ENCODE data around the gene POP7. TPM values are rescaled to one million over a fixed set of nuclear protein-coding genes. Genes with fewer than 3 reads are reported as not detected.

The POP7 gene
- total and polyA plus RNA-seq, 2 of the 4 experiments (the other 2 are of a cell fraction): 14.9 to 38.0 TPM

GRCh38 chr7:100735730-100736129 lies 29.8 kb downstream of the POP7 start:
- intact Hi-C loops (cut with micrococcal nuclease) (no loop called here), dilution Hi-C loops (cut with HindIII; ENCODE audit: low sequenced_read_pairs, unreplicated experiment) (no loop called here), in situ Hi-C loops (cut with MboI; ENCODE audit: low sequenced_read_pairs) (no loop called here)
- no peak overlapping the region for H2BK20ac ChIP-seq (ENCODE audit: low read depth, low read length)
- H2AK9ac ChIP-seq (replicated peaks; ENCODE audit: low read depth, low read length, poor library complexity): no peak overlapping the region
- peaks cover 39% of the 10 kb centered on the region for H3K27me3 ChIP-seq (ENCODE audit: control insufficient read depth, insufficient read depth, low read length)
- H4K8ac ChIP-seq (ENCODE audit: low read depth in 2 of 2, low read length in 2 of 2): no peak overlapping the region
- no peak overlapping the region for H2AK5ac ChIP-seq (ENCODE audit: low read depth, low read length)
- ChIA-PET POLR2A (ENCODE audit: unreplicated experiment) (no interaction called here), CTCF (interaction anchor here (0.6 to 1.0 kb wide), 2 partner anchors 30 to 491 kb away, joined by 3 read pairs; partner anchors contain the start of gene POP7)
- TF ChIP-seq RFX5 (IDR thresholded peaks at IDR 0.05; ENCODE audit: low read depth, low read length): no peak
- no peak for TF ChIP-seq RCOR1 (IDR thresholded peaks at IDR 0.05; ENCODE audit: insufficient replicate concordance, low read length)
- no peak for TF ChIP-seq MAFK (IDR thresholded peaks at IDR 0.05; ENCODE audit: low read depth, low read length)
- no peak for TF ChIP-seq USF2 (IDR thresholded peaks at IDR 0.05; ENCODE audit: low read depth, low read length)
- no peak for TF ChIP-seq CTCF (conservative IDR thresholded peaks at IDR 0.05; ENCODE audit: low read depth, low read length)
- TF ChIP-seq FOS (IDR thresholded peaks at IDR 0.05; ENCODE audit: low read depth, low read length): no peak
- no peak for TF ChIP-seq RAD21 (IDR thresholded peaks at IDR 0.05; ENCODE audit: low read length)
- no peak for TF ChIP-seq CEBPB (IDR thresholded peaks at IDR 0.05; ENCODE audit: low read depth, low read length)
- no peak overlapping the region for H2BK120ac ChIP-seq (ENCODE audit: low read depth, low read length)
- no peak overlapping the region for H3K18ac ChIP-seq (ENCODE audit: low read depth, low read length)
- H3K9ac ChIP-seq (ENCODE audit: low read depth, low read length): no peak overlapping the region
- H3K56ac ChIP-seq (ENCODE audit: extremely low read depth, insufficient read depth, low read length): no peak overlapping the region
- no peak overlapping the region for H4K91ac ChIP-seq (ENCODE audit: insufficient read depth, low read depth, low read length)
- no peak overlapping the region for H3K4me3 ChIP-seq (ENCODE audit: insufficient read depth, low read depth, low read length)
- no peaks in the 10 kb centered on the region for H3K36me3 ChIP-seq (ENCODE audit: control insufficient read depth, insufficient read depth, low read length)
- H3K14ac ChIP-seq (replicated peaks; ENCODE audit: low read depth, low read length): no peak overlapping the region
- no peak overlapping the region for H2BK15ac ChIP-seq (ENCODE audit: low read depth, low read length)
- no peaks in the 10 kb centered on the region for H3K4me1 ChIP-seq (ENCODE audit: control insufficient read depth, insufficient read depth, low read length)
- no peak overlapping the region for H3K27ac ChIP-seq (ENCODE audit: insufficient read depth, low read length)
- WGBS, 2 experiments (ENCODE audit: extremely low coverage in 2 of 2, insufficient read length in 1 of 2): 71% methylated on average over 5 of the region's 7 CpGs; no CpG with 5 or more reads in 1 of the 2 experiments
- no peak for DNase-seq
- H3K79me1 ChIP-seq (ENCODE audit: low read depth in 1 of 2, low read length in 2 of 2): no peaks in the 10 kb centered on the region
- no peak for ATAC-seq (ENCODE audit: low read depth)
- BruUV-seq (replicated peaks): no TSS peak
- H3K4me2 ChIP-seq (ENCODE audit: low read depth, low read length): no peak overlapping the region
- H4K5ac ChIP-seq (ENCODE audit: low read depth, low read length): no peak overlapping the region
- no peak overlapping the region for H2AFZ ChIP-seq (replicated peaks; ENCODE audit: low read length, poor library complexity)
- no peak overlapping the region for H3K23ac ChIP-seq (ENCODE audit: low read depth, low read length)
- H3K9me1 ChIP-seq (ENCODE audit: insufficient read depth, low read length): no peaks in the 10 kb centered on the region
- no peak overlapping the region for H3K4ac ChIP-seq (ENCODE audit: low read depth, low read length)
- H2BK5ac ChIP-seq (ENCODE audit: low read depth, low read length, poor library complexity, severe bottlenecking): no peak overlapping the region
- H4K20me1 ChIP-seq (ENCODE audit: insufficient read depth, low read length): no peaks in the 10 kb centered on the region
- H3K9me3 ChIP-seq (ENCODE audit: control insufficient read depth, insufficient read depth, low read length): no peaks in the 10 kb centered on the region

Measured in IMR-90 (cell line).